ENCODE data around the gene RFX4. TPM values are rescaled to one million over a fixed set of nuclear protein-coding genes. Genes with fewer than 3 reads are reported as not detected.

The RFX4 gene
- total and polyA plus RNA-seq, 2 donors from 2014 or later, result not detected

GRCh38 chr12:106754331-106754730 is 171.5 kb downstream of the RFX4 start:
- Histone ChIP-seq H3K27me3 (ENCODE audit: control insufficient read depth, insufficient read depth, low read length) (no peaks in the 10 kb centered on the region), H3K4me1 (ENCODE audit: control insufficient read depth in 2 of 3, insufficient read depth in 2 of 3, low read depth in 1 of 3, low read length in 3 of 3) (peaks cover 0 to 12% (median 4%) of the 10 kb centered on the region in 3 donors), H3K4me3 (ENCODE audit: low read length in 3 of 3) (no peak overlapping the region), H3K9me3 (ENCODE audit: control insufficient read depth in 2 of 3, insufficient read depth in 1 of 3, low read length in 3 of 3) (no peaks in the 10 kb centered on the region), H3K27ac (ENCODE audit: low read depth in 2 of 2, low read length in 2 of 2) (no peak overlapping the region), H3K9ac (ENCODE audit: low read length in 3 of 3) (no peak overlapping the region), H3K36me3 (ENCODE audit: control insufficient read depth in 2 of 3, insufficient read depth in 3 of 3, low read length in 3 of 3) (no peaks in the 10 kb centered on the region)
- intact Hi-C loops (cut with DNase I), result no loop called here
- no peak for FAIRE-seq
- no peak for DNase-seq
- no peak for TF ChIP-seq CTCF (IDR thresholded peaks at IDR 0.05; ENCODE audit: borderline replicate concordance, extremely low read depth, insufficient read depth)

- Histone ChIP-seq H3K27ac (ENCODE audit: low read depth in 2 of 2, low read length in 2 of 2) (peak overlapping the region; percentile 20 to 37), H3K9ac (ENCODE audit: low read length in 3 of 3) (no peak overlapping the region), H3K9me3 (ENCODE audit: control insufficient read depth in 2 of 3, insufficient read depth in 1 of 3, low read length in 3 of 3) (no peaks in the 10 kb centered on the region), H3K4me3 (ENCODE audit: low read length in 3 of 3) (no peak overlapping the region), H3K27me3 (ENCODE audit: control insufficient read depth, insufficient read depth, low read length) (no peaks in the 10 kb centered on the region), H3K36me3 (ENCODE audit: control insufficient read depth in 2 of 3, insufficient read depth in 3 of 3, low read length in 3 of 3) (no peaks in the 10 kb centered on the region), H3K4me1 (ENCODE audit: control insufficient read depth in 2 of 3, insufficient read depth in 2 of 3, low read depth in 1 of 3, low read length in 3 of 3) (peaks cover 0 to 16% (median 9%) of the 10 kb centered on the region in 3 donors)
- DNase-seq, result no peak
- FAIRE-seq, result no peak
- TF ChIP-seq CTCF (IDR thresholded peaks at IDR 0.05; ENCODE audit: borderline replicate concordance, extremely low read depth, insufficient read depth), result no peak
- intact Hi-C loops (cut with DNase I), result no loop called here
These were observed 175.0 kb downstream of the RFX4 start for GRCh38 chr12:106757623-106758348.

GRCh38 chr12:106758349-106759110 is 175.7 kb downstream of the RFX4 start:
- H3K36me3 ChIP-seq (ENCODE audit: control insufficient read depth in 2 of 3, insufficient read depth in 3 of 3, low read length in 3 of 3), result no peaks in the 10 kb centered on the region
- intact Hi-C loops (cut with DNase I), result no loop called here
- TF ChIP-seq CTCF (IDR thresholded peaks at IDR 0.05; ENCODE audit: borderline replicate concordance, extremely low read depth, insufficient read depth), result no peak
- peaks cover 0 to 16% (median 9%) of the 10 kb centered on the region in 3 donors for H3K4me1 ChIP-seq (ENCODE audit: control insufficient read depth in 2 of 3, insufficient read depth in 2 of 3, low read depth in 1 of 3, low read length in 3 of 3)
- H3K27ac ChIP-seq (ENCODE audit: low read depth in 2 of 2, low read length in 2 of 2), result peak overlapping the region; percentile 20 to 37
- FAIRE-seq (no peak), DNase-seq (no peak)
- H3K9ac ChIP-seq (ENCODE audit: low read length in 3 of 3), result no peak overlapping the region
- no peak overlapping the region for H3K4me3 ChIP-seq (ENCODE audit: low read length in 3 of 3)
- H3K27me3 ChIP-seq (ENCODE audit: control insufficient read depth, insufficient read depth, low read length), result no peaks in the 10 kb centered on the region
- no peaks in the 10 kb centered on the region for H3K9me3 ChIP-seq (ENCODE audit: control insufficient read depth in 2 of 3, insufficient read depth in 1 of 3, low read length in 3 of 3)
